ENCODE data around the gene ZNF275.

DNA sequence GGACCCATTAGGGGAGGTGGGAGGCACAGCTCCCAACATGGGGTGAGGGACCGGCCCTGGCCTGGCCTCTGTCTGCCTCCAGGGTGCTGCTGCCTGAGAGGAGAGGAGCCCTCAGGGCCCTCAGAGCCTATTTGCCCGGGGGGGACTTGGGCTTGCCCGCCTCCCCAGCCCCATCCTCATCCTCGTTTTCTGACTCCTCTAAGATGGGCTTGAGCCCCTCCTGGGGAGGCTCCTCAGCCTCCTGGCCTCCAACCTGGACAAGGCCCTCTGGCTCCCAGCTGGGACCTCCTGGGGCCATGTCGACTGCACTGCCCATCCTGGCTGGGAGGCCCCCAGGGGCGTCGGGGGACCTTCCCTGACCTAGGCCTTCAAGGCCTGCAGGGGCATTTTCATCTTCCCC lies 15.1 kb upstream of the ZNF275 start:
- TF ChIP-seq, protein P1, sequence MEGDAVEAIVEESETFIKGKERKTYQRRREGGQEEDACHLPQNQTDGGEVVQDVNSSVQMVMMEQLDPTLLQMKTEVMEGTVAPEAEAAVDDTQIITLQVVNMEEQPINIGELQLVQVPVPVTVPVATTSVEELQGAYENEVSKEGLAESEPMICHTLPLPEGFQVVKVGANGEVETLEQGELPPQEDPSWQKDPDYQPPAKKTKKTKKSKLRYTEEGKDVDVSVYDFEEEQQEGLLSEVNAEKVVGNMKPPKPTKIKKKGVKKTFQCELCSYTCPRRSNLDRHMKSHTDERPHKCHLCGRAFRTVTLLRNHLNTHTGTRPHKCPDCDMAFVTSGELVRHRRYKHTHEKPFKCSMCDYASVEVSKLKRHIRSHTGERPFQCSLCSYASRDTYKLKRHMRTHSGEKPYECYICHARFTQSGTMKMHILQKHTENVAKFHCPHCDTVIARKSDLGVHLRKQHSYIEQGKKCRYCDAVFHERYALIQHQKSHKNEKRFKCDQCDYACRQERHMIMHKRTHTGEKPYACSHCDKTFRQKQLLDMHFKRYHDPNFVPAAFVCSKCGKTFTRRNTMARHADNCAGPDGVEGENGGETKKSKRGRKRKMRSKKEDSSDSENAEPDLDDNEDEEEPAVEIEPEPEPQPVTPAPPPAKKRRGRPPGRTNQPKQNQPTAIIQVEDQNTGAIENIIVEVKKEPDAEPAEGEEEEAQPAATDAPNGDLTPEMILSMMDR (conservative IDR thresholded peaks at IDR 0.05; ENCODE audit: low read length) = no peak
- TF ChIP-seq EZH2phosphoT487 (IDR thresholded peaks at IDR 0.05; ENCODE audit: borderline replicate concordance, low read depth, low read length) = no peak
